KMS-11 (cell line): ENCODE results near the gene HPSE2.

ENCODE experiments used
- H2AFZ ChIP-seq: fragments of 200-600 bp; sonication (generic); 2 replicates; pipeline ENCODE4 v1.6.1; 2016; ENCODE audit warnings: antibody characterized with exemption, mixed run types, low read depth
- H3K27ac ChIP-seq: fragments of 200-600 bp; sonication (generic); 2 replicates; pipeline ENCODE4 v1.6.1; 2016; ENCODE audit warnings: mild to moderate bottlenecking, mixed run types
- H3K27me3 ChIP-seq: fragments of 200-600 bp; sonication (generic); 2 replicates; pipeline ENCODE4 v1.6.1; 2017; ENCODE audit warnings: mild to moderate bottlenecking, low read depth, mixed run types, moderate library complexity; ENCODE audit not compliant: insufficient read depth
- H3K36me3 ChIP-seq: fragments of 200-600 bp; sonication (generic); 2 replicates; pipeline ENCODE4 v1.6.1; 2017; ENCODE audit warnings: mild to moderate bottlenecking, mixed run types; ENCODE audit not compliant: insufficient read depth
- H3K4me1 ChIP-seq: fragments of 200-600 bp; sonication (generic); 2 replicates; pipeline ENCODE4 v1.6.1; 2016; ENCODE audit warnings: mild to moderate bottlenecking, low read depth, mixed run types; ENCODE audit not compliant: poor library complexity, severe bottlenecking
- H3K4me2 ChIP-seq: fragments of 200-600 bp; sonication (generic); 2 replicates; pipeline ENCODE4 v1.7.0; 2016; ENCODE audit warnings: mild to moderate bottlenecking, mixed run types
- H3K4me3 ChIP-seq: fragments of 200-600 bp; sonication (generic); IDR thresholded peaks from 2 replicates; pipeline ENCODE4 v1.6.1; 2017; ENCODE audit warnings: low read depth, low read length, mixed read lengths; ENCODE audit not compliant: insufficient read depth
- H3K79me2 ChIP-seq: fragments of 200-600 bp; sonication (generic); 2 replicates; pipeline ENCODE4 v1.6.1; 2016; ENCODE audit warnings: low read depth, mixed run types; ENCODE audit not compliant: insufficient read depth
- H3K9ac ChIP-seq: fragments of 200-600 bp; sonication (generic); 2 replicates; pipeline ENCODE4 v1.6.1; 2016; ENCODE audit warnings: mild to moderate bottlenecking, mixed run types
- H4K20me1 ChIP-seq: fragments of 200-600 bp; sonication (generic); 2 replicates; pipeline ENCODE4 v1.6.1; 2016; ENCODE audit warnings: mild to moderate bottlenecking, mixed run types; ENCODE audit not compliant: insufficient read depth
- TF ChIP-seq, protein P1 (sequence below): fragments of 200-600 bp; sonication (generic); conservative IDR thresholded peaks from 2 replicates; pipeline ENCODE4 v1.6.1; 2017; ENCODE audit warnings: low read depth, mild to moderate bottlenecking, antibody characterized with exemption, low read length, moderate library complexity, mixed read lengths

Gene HPSE2

GRCh38 chr10:98427011-98427515 lies 808.6 kb downstream of the HPSE2 start:
- no peak overlapping the region for H3K4me3 ChIP-seq
- no peak overlapping the region for H3K27ac ChIP-seq
- H3K4me1 ChIP-seq = peaks cover 11% of the 10 kb centered on the region
- no peaks in the 10 kb centered on the region for H3K36me3 ChIP-seq
- H2AFZ ChIP-seq = no peak overlapping the region
- H3K79me2 ChIP-seq = no peaks in the 10 kb centered on the region
- no peak overlapping the region for H3K9ac ChIP-seq
- no peaks in the 10 kb centered on the region for H3K27me3 ChIP-seq
- no peaks in the 10 kb centered on the region for H4K20me1 ChIP-seq
- no peak overlapping the region for H3K4me2 ChIP-seq
- TF ChIP-seq, protein P1, sequence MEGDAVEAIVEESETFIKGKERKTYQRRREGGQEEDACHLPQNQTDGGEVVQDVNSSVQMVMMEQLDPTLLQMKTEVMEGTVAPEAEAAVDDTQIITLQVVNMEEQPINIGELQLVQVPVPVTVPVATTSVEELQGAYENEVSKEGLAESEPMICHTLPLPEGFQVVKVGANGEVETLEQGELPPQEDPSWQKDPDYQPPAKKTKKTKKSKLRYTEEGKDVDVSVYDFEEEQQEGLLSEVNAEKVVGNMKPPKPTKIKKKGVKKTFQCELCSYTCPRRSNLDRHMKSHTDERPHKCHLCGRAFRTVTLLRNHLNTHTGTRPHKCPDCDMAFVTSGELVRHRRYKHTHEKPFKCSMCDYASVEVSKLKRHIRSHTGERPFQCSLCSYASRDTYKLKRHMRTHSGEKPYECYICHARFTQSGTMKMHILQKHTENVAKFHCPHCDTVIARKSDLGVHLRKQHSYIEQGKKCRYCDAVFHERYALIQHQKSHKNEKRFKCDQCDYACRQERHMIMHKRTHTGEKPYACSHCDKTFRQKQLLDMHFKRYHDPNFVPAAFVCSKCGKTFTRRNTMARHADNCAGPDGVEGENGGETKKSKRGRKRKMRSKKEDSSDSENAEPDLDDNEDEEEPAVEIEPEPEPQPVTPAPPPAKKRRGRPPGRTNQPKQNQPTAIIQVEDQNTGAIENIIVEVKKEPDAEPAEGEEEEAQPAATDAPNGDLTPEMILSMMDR = no peak

GRCh38 chr10:98425511-98426352 lies 809.9 kb downstream of the HPSE2 start:
- H3K27ac ChIP-seq = no peak overlapping the region
- no peaks in the 10 kb centered on the region for H3K36me3 ChIP-seq
- no peaks in the 10 kb centered on the region for H4K20me1 ChIP-seq
- H3K79me2 ChIP-seq = no peaks in the 10 kb centered on the region
- no peak overlapping the region for H3K4me2 ChIP-seq
- H3K4me3 ChIP-seq = no peak overlapping the region
- no peak overlapping the region for H2AFZ ChIP-seq
- H3K27me3 ChIP-seq = no peaks in the 10 kb centered on the region
- TF ChIP-seq, protein P1 = peak; percentile 83
- peaks cover 11% of the 10 kb centered on the region for H3K4me1 ChIP-seq
- no peak overlapping the region for H3K9ac ChIP-seq

GRCh38 chr10:98424295-98425254 lies 811.1 kb downstream of the HPSE2 start:
- H3K4me1 ChIP-seq = peaks cover 11% of the 10 kb centered on the region
- H3K27me3 ChIP-seq = no peaks in the 10 kb centered on the region
- TF ChIP-seq, protein P1 = no peak
- no peaks in the 10 kb centered on the region for H3K36me3 ChIP-seq
- no peak overlapping the region for H3K27ac ChIP-seq
- no peaks in the 10 kb centered on the region for H3K79me2 ChIP-seq
- no peak overlapping the region for H3K4me3 ChIP-seq
- no peak overlapping the region for H2AFZ ChIP-seq
- no peaks in the 10 kb centered on the region for H4K20me1 ChIP-seq
- no peak overlapping the region for H3K9ac ChIP-seq
- H3K4me2 ChIP-seq = no peak overlapping the region

GRCh38 chr10:98423691-98424120 lies 811.9 kb downstream of the HPSE2 start:
- Histone ChIP-seq H3K4me3 (no peak overlapping the region), H3K79me2 (no peaks in the 10 kb centered on the region), H3K27ac (no peak overlapping the region), H3K4me2 (no peak overlapping the region), H3K4me1 (peaks cover 11% of the 10 kb centered on the region), H3K27me3 (no peaks in the 10 kb centered on the region), H3K36me3 (no peaks in the 10 kb centered on the region), H3K9ac (no peak overlapping the region), H4K20me1 (no peaks in the 10 kb centered on the region), H2AFZ (no peak overlapping the region)
- TF ChIP-seq, protein P1 = peak; percentile 70
